ENCODE results near the gene TAF9.
"Not testable (repeated sequence)": the region's sequence is repeated elsewhere in the genome, so short reads cannot be mapped to it uniquely, and the experiment has no call there.

The TAF9 gene

GRCh38 chr5:69404659-69405330 lies 35.5 kb upstream of the TAF9 start:
- no peak for DNase-seq (ENCODE audit: low read depth)
- H3K4me3 ChIP-seq (ENCODE audit: low read length), result no peak overlapping the region
- TF ChIP-seq, protein P1, sequence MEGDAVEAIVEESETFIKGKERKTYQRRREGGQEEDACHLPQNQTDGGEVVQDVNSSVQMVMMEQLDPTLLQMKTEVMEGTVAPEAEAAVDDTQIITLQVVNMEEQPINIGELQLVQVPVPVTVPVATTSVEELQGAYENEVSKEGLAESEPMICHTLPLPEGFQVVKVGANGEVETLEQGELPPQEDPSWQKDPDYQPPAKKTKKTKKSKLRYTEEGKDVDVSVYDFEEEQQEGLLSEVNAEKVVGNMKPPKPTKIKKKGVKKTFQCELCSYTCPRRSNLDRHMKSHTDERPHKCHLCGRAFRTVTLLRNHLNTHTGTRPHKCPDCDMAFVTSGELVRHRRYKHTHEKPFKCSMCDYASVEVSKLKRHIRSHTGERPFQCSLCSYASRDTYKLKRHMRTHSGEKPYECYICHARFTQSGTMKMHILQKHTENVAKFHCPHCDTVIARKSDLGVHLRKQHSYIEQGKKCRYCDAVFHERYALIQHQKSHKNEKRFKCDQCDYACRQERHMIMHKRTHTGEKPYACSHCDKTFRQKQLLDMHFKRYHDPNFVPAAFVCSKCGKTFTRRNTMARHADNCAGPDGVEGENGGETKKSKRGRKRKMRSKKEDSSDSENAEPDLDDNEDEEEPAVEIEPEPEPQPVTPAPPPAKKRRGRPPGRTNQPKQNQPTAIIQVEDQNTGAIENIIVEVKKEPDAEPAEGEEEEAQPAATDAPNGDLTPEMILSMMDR (IDR thresholded peaks at IDR 0.05; ENCODE audit: insufficient read depth, low read depth, low read length, missing control alignments), result no peak

DNA sequence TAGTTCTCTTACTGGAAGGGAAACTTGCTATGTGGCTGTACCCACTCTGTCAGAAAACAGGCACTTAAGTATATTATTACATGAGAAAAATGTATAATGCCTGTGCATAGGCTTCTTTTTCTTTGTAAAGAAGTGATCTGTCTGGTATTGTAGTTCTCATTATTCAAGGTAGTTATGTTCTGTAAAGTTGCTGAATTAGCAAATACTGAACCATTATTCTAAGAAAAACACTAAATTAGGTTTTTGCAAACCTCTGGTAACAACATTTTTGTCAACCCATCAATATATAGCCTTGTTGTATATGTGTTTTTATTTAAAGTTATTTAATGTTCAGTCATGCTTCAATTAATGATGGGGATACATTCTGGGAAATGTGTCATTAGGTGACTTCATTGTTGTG lies 9.1 kb upstream of the TAF9 start:
- no peak for DNase-seq (ENCODE audit: low read depth)
- H3K4me3 ChIP-seq (ENCODE audit: low read length), result no peak overlapping the region
- TF ChIP-seq, protein P1 (IDR thresholded peaks at IDR 0.05; ENCODE audit: insufficient read depth, low read depth, low read length, missing control alignments), result no peak

DNA sequence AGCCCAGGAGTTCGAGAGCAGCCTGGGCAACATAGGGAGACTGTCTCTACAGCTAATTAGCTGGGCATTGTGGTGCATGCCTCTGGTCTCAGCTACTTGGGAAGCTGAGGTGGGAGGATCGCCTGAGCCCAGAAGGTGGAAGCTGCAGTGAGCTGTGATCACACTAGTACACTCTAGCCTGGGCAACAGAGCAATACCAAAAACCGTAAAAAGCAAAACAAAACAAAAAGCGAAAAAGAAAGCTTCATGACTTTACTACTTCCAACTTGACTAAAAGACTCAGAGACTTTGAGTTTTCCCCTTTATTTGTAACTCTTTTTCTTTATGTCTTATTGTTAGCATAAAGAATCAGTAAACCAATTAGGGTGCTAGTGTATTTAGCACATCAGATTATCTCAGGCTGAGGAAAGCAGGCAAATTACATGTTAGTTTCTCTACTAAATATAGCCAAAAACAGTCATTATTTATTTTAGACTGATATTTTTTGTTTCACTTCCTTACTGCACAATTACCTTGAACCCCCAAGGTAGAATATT lies 5.7 kb upstream of the TAF9 start:
- DNase-seq (ENCODE audit: low read depth), result no peak
- TF ChIP-seq, protein P1 (IDR thresholded peaks at IDR 0.05; ENCODE audit: insufficient read depth, low read depth, low read length, missing control alignments), result no peak
- no peak overlapping the region for H3K4me3 ChIP-seq (ENCODE audit: low read length)

GRCh38 chr5:69372394-69372793 lies 3.1 kb upstream of the TAF9 start:
- TF ChIP-seq, protein P1 (IDR thresholded peaks at IDR 0.05; ENCODE audit: insufficient read depth, low read depth, low read length, missing control alignments), result no peak
- no peak overlapping the region for H3K4me3 ChIP-seq (ENCODE audit: low read length)

GRCh38 chr5:69370335-69370734 lies 1.0 kb upstream of the TAF9 start:
- not testable (repeated sequence) for DNase-seq (ENCODE audit: low read depth)
- peak overlapping the region; percentile 96 for H3K4me3 ChIP-seq (ENCODE audit: low read length)

More at GRCh38 chr5:69372394-69372793, 3.1 kb upstream of the TAF9 start:
- DNase-seq (ENCODE audit: low read depth), result no peak

- peak overlapping the region; percentile 96 for H3K4me3 ChIP-seq (ENCODE audit: low read length)
- TF ChIP-seq, protein P1 (IDR thresholded peaks at IDR 0.05; ENCODE audit: insufficient read depth, low read depth, low read length, missing control alignments), result no peak
- DNase-seq (ENCODE audit: low read depth), result no peak
These were observed 621 bp downstream of the TAF9 start for GRCh38 chr5:69368458-69369339.

DNA sequence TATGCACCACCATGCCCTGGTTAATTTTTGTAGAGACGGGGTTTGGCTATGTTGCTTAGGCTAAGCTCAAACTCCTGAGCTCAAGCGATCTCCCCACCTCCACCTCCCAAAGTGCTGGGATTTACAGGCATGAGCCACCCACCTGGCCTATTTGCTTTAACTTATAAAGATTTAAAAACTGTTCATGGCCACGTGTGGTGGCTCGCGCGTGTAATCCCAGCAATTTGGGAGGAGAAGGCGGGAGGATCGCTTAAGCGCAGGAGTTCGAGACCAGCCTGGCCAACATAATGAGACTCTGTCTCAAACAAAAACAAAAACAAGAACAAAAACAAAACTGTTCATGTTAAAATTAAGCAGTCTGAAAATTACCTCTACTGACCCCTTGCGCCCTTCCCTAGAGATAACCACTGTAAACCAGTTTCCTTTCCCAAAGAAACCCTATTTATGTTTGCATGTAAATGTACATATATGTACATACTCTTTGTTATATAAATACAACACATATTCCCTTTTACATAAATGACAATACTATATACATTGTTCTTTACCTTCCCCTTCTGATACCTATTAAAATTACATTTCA lies 1.5 kb downstream of the TAF9 start:
- peak overlapping the region; percentile 96 for H3K4me3 ChIP-seq (ENCODE audit: low read length)
- TF ChIP-seq, protein P1 (IDR thresholded peaks at IDR 0.05; ENCODE audit: insufficient read depth, low read depth, low read length, missing control alignments), result no peak
- no peak for DNase-seq (ENCODE audit: low read depth)

All from epithelial cell of esophagus (primary cell).